ENCODE measurements around the gene UQCC2.
A peak's percentile ranks its signal among the peaks of the same experiment; 100 is the strongest.

UQCC2 gene

DNA sequence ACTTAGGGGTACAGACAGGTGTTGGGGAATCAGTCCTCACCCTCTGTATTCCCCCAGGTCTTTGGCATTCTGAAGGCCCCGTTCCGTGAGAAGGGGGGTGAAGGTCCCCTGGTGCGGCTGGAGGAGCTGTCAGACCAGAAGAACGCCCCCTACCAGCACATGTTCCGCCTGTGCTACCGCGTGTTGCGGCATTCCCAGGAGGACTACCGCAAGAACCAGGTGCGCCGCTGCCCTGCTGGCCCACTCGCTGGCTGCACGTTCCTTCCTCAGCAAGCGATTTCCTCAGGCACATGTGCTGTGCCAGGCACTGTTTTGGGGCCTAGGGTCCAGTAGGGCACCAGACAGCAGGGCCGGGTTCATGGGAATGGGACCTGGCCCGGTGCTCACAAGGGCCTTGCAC lies 44.4 kb downstream of the UQCC2 start:
- Mint-ChIP-seq H3K4me1 (peaks cover 17% of the 10 kb centered on the region), H3K4me3 (no peak overlapping the region), H3K27me3 (no peaks in the 10 kb centered on the region), H3K9me3 (no peaks in the 10 kb centered on the region), H3K36me3 (peaks cover 24% of the 10 kb centered on the region), H3K27ac (peak overlapping the region; percentile 94)
- ATAC-seq (ENCODE audit: low read depth) (no peak), DNase-seq (ENCODE audit: low spot score in 2 of 2) (no peak)

- peaks cover 17% of the 10 kb centered on the region for H3K4me1 Mint-ChIP-seq
- H3K27ac Mint-ChIP-seq = no peak overlapping the region
- ATAC-seq (ENCODE audit: low read depth) = no peak
- no peaks in the 10 kb centered on the region for H3K27me3 Mint-ChIP-seq
- no peak for DNase-seq (ENCODE audit: low spot score in 2 of 2)
- H3K4me3 Mint-ChIP-seq = no peak overlapping the region
- peaks cover 19% of the 10 kb centered on the region for H3K36me3 Mint-ChIP-seq
- H3K9me3 Mint-ChIP-seq = no peaks in the 10 kb centered on the region
Observed at GRCh38 chr6:33665957-33666356, 45.5 kb downstream of the UQCC2 start.

DNA sequence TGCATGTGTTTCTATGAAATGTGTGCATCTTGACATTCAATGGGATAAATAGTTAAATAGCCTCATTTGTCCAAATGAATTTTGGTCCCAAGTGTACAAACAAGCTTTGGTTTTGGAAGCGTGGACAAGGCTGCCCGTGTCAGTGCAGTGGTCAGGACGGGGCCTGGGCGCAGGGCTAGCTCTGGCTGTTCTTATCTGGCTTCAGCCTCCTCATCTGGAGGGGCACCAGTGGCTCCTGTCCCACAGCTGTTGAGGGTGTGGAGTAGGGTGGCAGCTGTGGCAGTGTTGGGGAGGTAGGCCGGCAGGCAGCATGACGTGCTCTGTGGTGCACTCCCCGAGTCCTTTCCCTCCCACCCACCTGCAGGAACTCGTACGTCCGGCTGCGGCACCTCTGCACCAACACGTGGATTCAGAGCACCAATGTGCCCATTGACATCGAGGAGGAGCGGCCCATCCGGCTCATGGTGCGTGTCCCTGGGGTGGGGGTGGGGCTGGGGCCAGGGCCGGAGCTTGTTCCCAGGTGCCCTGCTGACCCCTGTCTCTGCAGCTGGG lies 46.9 kb downstream of the UQCC2 start:
- peaks cover 12% of the 10 kb centered on the region for H3K4me1 Mint-ChIP-seq
- H3K36me3 Mint-ChIP-seq = peaks cover 17% of the 10 kb centered on the region
- no peak overlapping the region for H3K4me3 Mint-ChIP-seq
- no peaks in the 10 kb centered on the region for H3K9me3 Mint-ChIP-seq
- no peaks in the 10 kb centered on the region for H3K27me3 Mint-ChIP-seq
- no peak overlapping the region for H3K27ac Mint-ChIP-seq
- DNase-seq (ENCODE audit: low spot score in 2 of 2) (no peak), ATAC-seq (ENCODE audit: low read depth) (no peak)

DNA sequence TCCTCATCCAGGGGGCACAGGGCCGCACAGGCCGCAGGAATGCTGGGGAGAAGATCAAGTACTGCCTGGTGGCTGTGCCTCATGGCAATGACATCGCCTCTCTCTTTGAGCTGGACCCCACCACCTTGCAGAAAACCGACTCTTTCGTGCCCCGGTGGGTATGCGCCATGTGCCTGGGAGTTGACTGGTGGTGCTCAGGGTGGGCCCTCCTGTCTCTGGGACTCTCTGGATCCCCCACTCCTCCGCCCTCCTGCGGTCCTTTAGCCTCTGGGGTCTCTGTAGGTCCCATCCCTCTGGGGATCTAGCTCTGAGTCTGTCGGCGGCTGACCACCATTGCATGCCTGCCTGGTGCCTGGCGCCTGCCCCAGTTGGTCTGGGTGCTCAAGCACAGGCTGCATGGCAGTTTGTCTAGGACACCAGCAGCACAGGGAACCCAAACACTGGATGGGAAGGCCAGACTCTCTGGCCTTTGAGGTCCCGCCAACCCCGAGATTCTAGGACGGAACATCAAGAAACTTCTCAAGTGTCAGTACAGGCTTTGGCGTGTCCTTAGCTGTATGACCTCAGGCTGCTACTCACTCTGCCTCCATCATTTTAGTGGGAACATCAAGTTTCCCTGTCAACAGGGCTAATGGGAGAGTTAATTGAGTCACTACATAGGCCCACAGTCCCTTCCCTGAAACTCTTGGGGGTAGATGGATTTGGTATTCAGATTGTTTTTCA lies 47.6 kb downstream of the UQCC2 start:
- H3K27ac Mint-ChIP-seq = peak overlapping the region; percentile 54

GRCh38 chr6:33663028-33663427 lies 48.5 kb downstream of the UQCC2 start:
- no peaks in the 10 kb centered on the region for H3K4me1 Mint-ChIP-seq
- H3K36me3 Mint-ChIP-seq = peaks cover 10% of the 10 kb centered on the region
- H3K4me3 Mint-ChIP-seq = no peak overlapping the region
- DNase-seq (ENCODE audit: low spot score in 2 of 2) (no peak), ATAC-seq (ENCODE audit: low read depth) (no peak)
- H3K27me3 Mint-ChIP-seq = no peaks in the 10 kb centered on the region
- H3K27ac Mint-ChIP-seq = peak overlapping the region; percentile 54
- H3K9me3 Mint-ChIP-seq = no peaks in the 10 kb centered on the region

More for the DNA sequence above, 47.6 kb downstream of the UQCC2 start:
- no peak for DNase-seq (ENCODE audit: low spot score in 2 of 2)
- H3K4me3 Mint-ChIP-seq = no peak overlapping the region
- no peaks in the 10 kb centered on the region for H3K9me3 Mint-ChIP-seq
- no peaks in the 10 kb centered on the region for H3K27me3 Mint-ChIP-seq
- ATAC-seq (ENCODE audit: low read depth) = no peak
- H3K4me1 Mint-ChIP-seq = peaks cover 7% of the 10 kb centered on the region
- H3K36me3 Mint-ChIP-seq = peaks cover 18% of the 10 kb centered on the region

- Mint-ChIP-seq H3K27ac (no peak overlapping the region), H3K36me3 (peaks cover 7% of the 10 kb centered on the region), H3K9me3 (no peaks in the 10 kb centered on the region), H3K27me3 (no peaks in the 10 kb centered on the region), H3K4me1 (no peaks in the 10 kb centered on the region), H3K4me3 (no peak overlapping the region)
- ATAC-seq (ENCODE audit: low read depth) (no peak), DNase-seq (ENCODE audit: low spot score in 2 of 2) (no peak)
Observed at GRCh38 chr6:33662318-33662717, 49.2 kb downstream of the UQCC2 start.

GRCh38 chr6:33661106-33661838 lies 50.2 kb downstream of the UQCC2 start:
- H3K27ac Mint-ChIP-seq = no peak overlapping the region

DNA sequence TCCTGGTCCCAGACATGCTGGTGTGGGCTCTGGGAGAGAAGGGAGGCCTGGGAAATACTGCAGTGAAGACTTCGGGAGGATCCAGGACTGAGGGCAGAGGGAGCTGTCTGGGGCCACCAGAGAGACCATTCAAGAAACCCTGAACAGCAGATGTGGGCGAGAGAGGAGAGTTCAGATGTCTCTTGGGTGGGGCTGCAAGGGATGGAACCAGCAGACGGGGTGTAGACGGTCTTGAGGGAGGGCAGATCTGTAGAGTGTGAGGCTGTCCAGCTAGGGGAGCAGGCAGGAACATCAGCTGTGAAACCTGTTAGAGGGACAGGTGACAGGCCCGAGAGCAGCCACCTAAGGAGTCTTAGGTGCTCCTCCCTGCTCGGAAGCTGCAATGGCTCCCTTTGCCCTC lies 51.5 kb downstream of the UQCC2 start:
- H3K36me3 Mint-ChIP-seq = peaks cover 6% of the 10 kb centered on the region
- peak overlapping the region; percentile 64 for H3K27ac Mint-ChIP-seq
- H3K4me1 Mint-ChIP-seq = no peaks in the 10 kb centered on the region
- DNase-seq (ENCODE audit: low spot score in 2 of 2) (no peak), ATAC-seq (ENCODE audit: low read depth) (no peak)
- no peak overlapping the region for H3K4me3 Mint-ChIP-seq
- no peaks in the 10 kb centered on the region for H3K9me3 Mint-ChIP-seq
- no peaks in the 10 kb centered on the region for H3K27me3 Mint-ChIP-seq

More at GRCh38 chr6:33661106-33661838, 50.2 kb downstream of the UQCC2 start:
- Mint-ChIP-seq H3K36me3 (peaks cover 7% of the 10 kb centered on the region), H3K4me1 (no peaks in the 10 kb centered on the region), H3K27me3 (no peaks in the 10 kb centered on the region), H3K9me3 (no peaks in the 10 kb centered on the region), H3K4me3 (no peak overlapping the region)
- no peak for ATAC-seq (ENCODE audit: low read depth)
- no peak for DNase-seq (ENCODE audit: low spot score in 2 of 2)

DNA sequence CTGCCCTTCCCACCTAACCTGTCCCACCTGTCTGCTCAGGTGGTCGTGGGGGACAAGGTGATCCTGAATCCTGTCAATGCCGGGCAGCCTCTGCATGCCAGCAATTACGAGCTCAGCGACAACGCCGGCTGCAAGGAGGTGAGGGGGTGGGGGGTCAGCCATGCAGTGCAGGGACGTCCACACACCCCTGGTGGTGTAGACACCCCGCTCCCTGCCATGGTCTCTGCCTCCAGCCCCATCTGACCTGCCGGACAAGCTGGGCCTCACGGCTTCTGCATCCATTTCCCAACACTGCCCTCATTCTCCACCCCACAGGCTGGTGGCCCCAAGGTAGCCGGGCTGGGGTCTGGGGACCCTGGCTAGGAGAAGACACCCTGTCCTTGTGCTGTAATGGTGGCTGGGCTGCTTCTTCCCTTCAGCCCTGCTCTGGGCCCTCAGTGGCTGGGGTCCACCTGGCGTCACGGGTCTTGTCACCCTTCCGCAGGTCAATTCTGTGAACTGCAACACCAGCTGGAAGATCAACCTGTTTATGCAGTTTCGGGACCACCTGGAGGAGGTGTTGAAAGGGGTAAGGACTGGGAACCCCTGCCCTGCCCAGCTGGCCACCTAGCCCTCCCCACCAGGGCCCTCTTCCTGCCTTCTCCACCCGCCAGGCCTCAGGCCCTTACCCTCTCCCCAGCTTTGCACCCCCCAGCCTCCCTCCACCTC lies 52.4 kb downstream of the UQCC2 start:
- H3K36me3 Mint-ChIP-seq = peaks cover 6% of the 10 kb centered on the region
- ATAC-seq (ENCODE audit: low read depth) = no peak
- no peak overlapping the region for H3K4me3 Mint-ChIP-seq
- no peaks in the 10 kb centered on the region for H3K9me3 Mint-ChIP-seq
- H3K4me1 Mint-ChIP-seq = no peaks in the 10 kb centered on the region
- DNase-seq (ENCODE audit: low spot score in 2 of 2) = no peak
- H3K27ac Mint-ChIP-seq = no peak overlapping the region
- no peaks in the 10 kb centered on the region for H3K27me3 Mint-ChIP-seq

- Mint-ChIP-seq H3K9me3 (no peaks in the 10 kb centered on the region), H3K27ac (no peak overlapping the region), H3K36me3 (peaks cover 6% of the 10 kb centered on the region), H3K4me1 (peaks cover 5% of the 10 kb centered on the region), H3K4me3 (no peak overlapping the region), H3K27me3 (no peaks in the 10 kb centered on the region)
- DNase-seq (ENCODE audit: low spot score in 2 of 2) (no peak), ATAC-seq (ENCODE audit: low read depth) (no peak)
Observed at GRCh38 chr6:33656844-33657243, 54.7 kb downstream of the UQCC2 start.

DNA sequence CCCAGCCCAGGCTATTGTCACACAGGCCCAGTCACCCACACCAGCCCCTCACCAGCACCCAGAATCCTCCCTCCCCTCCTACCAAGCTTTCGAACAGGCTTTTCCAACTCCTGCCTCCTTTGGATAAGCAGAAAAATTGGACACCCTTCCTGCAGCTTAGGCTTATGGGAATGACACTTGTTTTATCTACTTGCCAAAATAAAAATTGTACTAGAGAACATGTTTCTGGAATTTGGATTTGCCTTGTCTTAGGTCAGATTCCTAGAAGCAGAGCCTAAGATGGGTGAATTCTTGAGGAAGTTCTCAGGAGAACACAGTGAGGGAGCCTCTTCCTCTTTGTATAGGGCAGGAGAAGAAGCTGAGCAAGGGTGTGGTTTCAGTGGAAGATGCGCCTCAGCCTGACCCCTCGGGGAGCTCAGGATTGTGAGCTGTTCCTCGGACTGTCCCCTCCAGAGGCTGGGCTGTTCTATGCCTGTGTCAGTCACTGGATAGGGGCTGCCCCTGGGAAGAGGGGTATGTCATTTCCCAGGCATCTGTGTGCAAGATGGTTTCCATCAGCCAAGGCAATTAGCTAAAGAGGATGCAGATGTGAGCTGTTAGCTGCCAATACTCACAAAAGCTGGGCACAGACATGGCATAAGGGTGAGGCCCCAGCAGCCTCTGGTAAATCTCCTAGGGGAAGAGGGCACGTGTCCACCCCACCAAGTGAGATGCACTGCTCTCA lies 56.5 kb downstream of the UQCC2 start:
- no peaks in the 10 kb centered on the region for H3K9me3 Mint-ChIP-seq
- no peak overlapping the region for H3K4me3 Mint-ChIP-seq
- H3K27me3 Mint-ChIP-seq = no peaks in the 10 kb centered on the region
- peaks cover 10% of the 10 kb centered on the region for H3K4me1 Mint-ChIP-seq
- peak overlapping the region; percentile 31 for H3K27ac Mint-ChIP-seq
- H3K36me3 Mint-ChIP-seq = peaks cover 11% of the 10 kb centered on the region
- ATAC-seq (ENCODE audit: low read depth) (no peak), DNase-seq (ENCODE audit: low spot score in 2 of 2) (no peak)

- no peak for DNase-seq (ENCODE audit: low spot score in 2 of 2)
- Mint-ChIP-seq H3K4me3 (no peak overlapping the region), H3K27ac (no peak overlapping the region), H3K36me3 (peaks cover 18% of the 10 kb centered on the region), H3K4me1 (peaks cover 20% of the 10 kb centered on the region), H3K9me3 (no peaks in the 10 kb centered on the region), H3K27me3 (no peaks in the 10 kb centered on the region)
- ATAC-seq (ENCODE audit: low read depth) = no peak
Observed at GRCh38 chr6:33652002-33652401, 59.5 kb downstream of the UQCC2 start.

DNA sequence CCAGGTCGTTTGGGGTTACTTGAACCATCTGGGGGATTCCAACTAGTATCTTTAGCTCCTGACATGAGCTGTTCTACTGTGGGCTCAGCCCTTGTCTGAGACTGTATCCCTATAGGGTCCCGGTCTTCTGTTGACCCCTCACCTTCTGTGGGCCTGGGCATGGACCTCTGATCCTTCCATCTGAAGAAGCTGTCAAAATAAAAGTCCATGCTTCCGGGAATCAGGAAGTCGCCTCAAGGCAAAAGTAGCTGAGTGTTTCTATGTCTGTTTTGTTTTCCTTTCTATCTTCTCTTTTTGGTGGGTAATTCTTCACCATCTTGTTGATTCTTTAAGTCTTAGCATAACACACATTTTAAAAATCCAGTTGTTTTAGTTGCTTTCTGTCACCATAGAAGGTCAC lies 60.1 kb downstream of the UQCC2 start:
- ATAC-seq (ENCODE audit: low read depth) (no peak), DNase-seq (ENCODE audit: low spot score in 2 of 2) (no peak)
- Mint-ChIP-seq H3K27ac (no peak overlapping the region), H3K4me1 (peaks cover 20% of the 10 kb centered on the region), H3K36me3 (peaks cover 18% of the 10 kb centered on the region), H3K27me3 (no peaks in the 10 kb centered on the region), H3K9me3 (no peaks in the 10 kb centered on the region), H3K4me3 (no peak overlapping the region)
